Tibial artery (tissue), 4 donors: Measurements from ENCODE around the gene ANAPC13.
A peak's percentile ranks its signal among the peaks of the same experiment; 100 is the strongest.

Source experiments
- DNase-seq, 2 donors: peaks; one replicate each; pipeline ENCODE4 v3.0.0-alpha.2; 2019
- H3K27ac ChIP-seq, 2 donors: fragments of 200-600 bp; sonication (generic) in 1 of 2; 1 replicate in 1 of 2; 2 replicates in 1 of 2; pipeline ENCODE4 v1.5.1; 2018 to 2019; ENCODE audit warnings: mild to moderate bottlenecking in 1 of 2
- H3K27me3 ChIP-seq, 2 donors: fragments of 200-600 bp; sonication (generic) in 1 of 2; one replicate each; pipeline versions ENCODE4 v1.5.1 to v1.6.0; 2016 to 2019
- H3K36me3 ChIP-seq, 3 donors: fragments of 200-600 bp; sonication (generic) in 2 of 3; one replicate each; pipeline ENCODE4 v1.5.1; 2016 to 2019; ENCODE audit warnings: mild to moderate bottlenecking in 2 of 3
- H3K4me1 ChIP-seq, 4 donors: fragments of 200-600 bp; sonication (generic) in 2 of 4; 1 replicate in 3 of 4; 2 replicates in 1 of 4; pipeline ENCODE4 v1.5.1; 2016 to 2019
- H3K4me3 ChIP-seq, 2 donors: fragments of 200-600 bp; sonication (generic) in 1 of 2; 1 replicate in 1 of 2; 2 replicates in 1 of 2; pipeline ENCODE4 v1.5.1; 2018 to 2019; ENCODE audit warnings: mild to moderate bottlenecking in 2 of 2
- H3K9me3 ChIP-seq, 3 donors: fragments of 200-600 bp; sonication (generic) in 1 of 3; one replicate each; pipeline ENCODE4 v1.5.1; 2016 to 2019
- intact Hi-C: fragments of 100-400 bp; cut with DNase I; formaldehyde crosslinking; loops from one replicate; pipeline ENCODE4 v1.15.0; 2023; ENCODE audit warnings: low total_unique reads
- TF ChIP-seq, protein P1 (sequence below), 2 experiments: fragments of 200-600 bp in 1 of 2; fragments of 450-650 bp in 1 of 2; IDR thresholded peaks; one replicate each; pipeline ENCODE4 v1.5.1; 2017 to 2019; ENCODE audit warnings: antibody characterized with exemption in 2 of 2, mild to moderate bottlenecking in 1 of 2, moderate library complexity in 1 of 2

The ANAPC13 gene

DNA sequence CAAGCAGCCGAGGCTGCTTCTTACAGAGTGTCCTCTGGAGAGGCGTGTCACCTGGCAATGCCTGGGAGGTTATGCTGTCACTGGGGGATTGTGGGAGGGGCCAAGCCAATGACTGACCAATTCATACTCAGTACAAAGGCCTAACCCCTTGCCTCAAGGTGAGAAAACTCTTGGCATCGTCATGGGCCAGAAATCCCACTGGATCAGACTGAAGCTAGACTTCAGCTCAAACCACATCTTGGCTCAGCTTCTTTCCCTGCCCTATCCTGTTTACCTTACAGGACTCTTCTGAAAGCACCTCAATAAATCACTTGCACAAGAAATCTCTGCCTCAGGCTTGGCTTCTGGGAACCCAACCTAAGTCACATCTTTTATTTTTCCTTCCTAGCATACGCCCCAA is 9.5 kb downstream of the ANAPC13 start:
- peaks cover 21 to 37% (median 33%) of the 10 kb centered on the region in 3 donors for H3K36me3 ChIP-seq
- no peak overlapping the region for H3K4me3 ChIP-seq
- no peaks in the 10 kb centered on the region for H3K27me3 ChIP-seq
- H3K27ac ChIP-seq: no peak overlapping the region
- TF ChIP-seq, protein P1, sequence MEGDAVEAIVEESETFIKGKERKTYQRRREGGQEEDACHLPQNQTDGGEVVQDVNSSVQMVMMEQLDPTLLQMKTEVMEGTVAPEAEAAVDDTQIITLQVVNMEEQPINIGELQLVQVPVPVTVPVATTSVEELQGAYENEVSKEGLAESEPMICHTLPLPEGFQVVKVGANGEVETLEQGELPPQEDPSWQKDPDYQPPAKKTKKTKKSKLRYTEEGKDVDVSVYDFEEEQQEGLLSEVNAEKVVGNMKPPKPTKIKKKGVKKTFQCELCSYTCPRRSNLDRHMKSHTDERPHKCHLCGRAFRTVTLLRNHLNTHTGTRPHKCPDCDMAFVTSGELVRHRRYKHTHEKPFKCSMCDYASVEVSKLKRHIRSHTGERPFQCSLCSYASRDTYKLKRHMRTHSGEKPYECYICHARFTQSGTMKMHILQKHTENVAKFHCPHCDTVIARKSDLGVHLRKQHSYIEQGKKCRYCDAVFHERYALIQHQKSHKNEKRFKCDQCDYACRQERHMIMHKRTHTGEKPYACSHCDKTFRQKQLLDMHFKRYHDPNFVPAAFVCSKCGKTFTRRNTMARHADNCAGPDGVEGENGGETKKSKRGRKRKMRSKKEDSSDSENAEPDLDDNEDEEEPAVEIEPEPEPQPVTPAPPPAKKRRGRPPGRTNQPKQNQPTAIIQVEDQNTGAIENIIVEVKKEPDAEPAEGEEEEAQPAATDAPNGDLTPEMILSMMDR (IDR thresholded peaks at IDR 0.05): no peak
- DNase-seq: no peak
- no peaks in the 10 kb centered on the region for H3K9me3 ChIP-seq
- intact Hi-C loops: loop anchor here (5.0 kb wide), 1 partner anchor 264 kb away; no protein-coding TSS in a partner anchor
- H3K4me1 ChIP-seq: peaks cover 0 to 9% (median 4%) of the 10 kb centered on the region in 4 donors

DNA sequence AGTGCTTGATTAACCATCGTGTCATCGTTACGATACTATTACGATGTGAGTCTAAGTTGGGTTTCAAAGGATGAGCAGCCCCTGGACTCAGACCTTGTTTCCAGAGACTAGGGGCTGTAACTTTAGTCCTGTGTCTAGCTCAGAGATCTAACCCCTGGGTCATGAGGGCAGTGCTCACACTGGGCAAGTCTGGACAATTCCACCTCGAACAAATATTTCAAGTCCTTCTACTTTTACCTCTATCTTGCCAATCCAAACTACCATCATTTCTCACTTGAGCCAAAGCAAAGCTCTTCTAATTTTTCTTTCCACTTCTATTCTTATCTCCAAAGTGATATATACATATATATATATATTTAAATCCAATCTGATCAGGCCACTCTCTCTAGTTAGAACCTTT is 10.8 kb downstream of the ANAPC13 start:
- H3K27ac ChIP-seq: no peak overlapping the region
- intact Hi-C loops: loop anchor here (2.0 to 5.0 kb wide), 3 partner anchors 98 to 263 kb away; no protein-coding TSS in a partner anchor

DNA sequence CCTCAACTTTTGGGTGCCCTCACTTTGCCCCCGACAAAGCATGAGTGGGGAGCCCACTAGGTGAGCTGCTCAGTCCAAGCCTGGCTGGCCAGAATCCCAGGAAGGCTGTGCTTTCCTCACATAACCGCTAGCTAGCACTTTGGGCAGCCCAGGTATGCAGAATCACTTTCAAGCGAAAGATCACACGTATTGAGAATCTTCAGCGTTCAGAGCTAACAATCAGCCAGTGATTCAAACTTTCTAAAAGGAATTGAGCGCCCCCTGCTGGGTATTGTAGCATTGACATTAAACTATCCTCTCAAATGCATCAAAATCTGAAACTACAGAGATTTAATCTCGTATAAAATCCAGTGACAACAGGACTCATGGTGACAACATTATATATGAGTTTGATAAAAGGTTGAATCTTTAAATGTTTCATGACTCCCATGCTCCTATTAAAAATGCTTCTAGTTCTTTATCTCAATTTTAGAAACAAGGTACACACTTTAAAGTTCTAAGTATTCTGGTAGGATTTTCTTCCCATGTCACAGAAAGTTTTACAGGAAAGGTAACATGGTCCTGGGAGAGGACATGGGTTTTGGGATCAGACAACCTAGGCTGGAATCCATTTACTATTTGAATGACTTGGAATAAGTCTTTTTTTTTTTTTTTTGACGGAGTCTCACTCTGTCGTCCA is 11.8 kb downstream of the ANAPC13 start:
- Histone ChIP-seq H3K4me3 (no peak overlapping the region), H3K9me3 (no peaks in the 10 kb centered on the region), H3K27me3 (no peaks in the 10 kb centered on the region), H3K27ac (no peak overlapping the region), H3K4me1 (peaks cover 0 to 9% (median 4%) of the 10 kb centered on the region in 4 donors), H3K36me3 (peaks cover 16 to 21% (median 21%) of the 10 kb centered on the region in 3 donors)
- intact Hi-C loops: loop anchor here (2.0 to 5.0 kb wide), 2 partner anchors 97 to 167 kb away; no protein-coding TSS in a partner anchor
- TF ChIP-seq, protein P1 (IDR thresholded peaks at IDR 0.05): peak; percentile 76 to 92
- DNase-seq: peak; percentile 78 to 82

More for the DNA sequence above, 10.8 kb downstream of the ANAPC13 start:
- DNase-seq: no peak
- Histone ChIP-seq H3K4me1 (peaks cover 0 to 9% (median 4%) of the 10 kb centered on the region in 4 donors), H3K9me3 (no peaks in the 10 kb centered on the region), H3K4me3 (no peak overlapping the region), H3K36me3 (peaks cover 16 to 24% (median 21%) of the 10 kb centered on the region in 3 donors), H3K27me3 (no peaks in the 10 kb centered on the region)
- TF ChIP-seq, protein P1 (IDR thresholded peaks at IDR 0.05): no peak

DNA sequence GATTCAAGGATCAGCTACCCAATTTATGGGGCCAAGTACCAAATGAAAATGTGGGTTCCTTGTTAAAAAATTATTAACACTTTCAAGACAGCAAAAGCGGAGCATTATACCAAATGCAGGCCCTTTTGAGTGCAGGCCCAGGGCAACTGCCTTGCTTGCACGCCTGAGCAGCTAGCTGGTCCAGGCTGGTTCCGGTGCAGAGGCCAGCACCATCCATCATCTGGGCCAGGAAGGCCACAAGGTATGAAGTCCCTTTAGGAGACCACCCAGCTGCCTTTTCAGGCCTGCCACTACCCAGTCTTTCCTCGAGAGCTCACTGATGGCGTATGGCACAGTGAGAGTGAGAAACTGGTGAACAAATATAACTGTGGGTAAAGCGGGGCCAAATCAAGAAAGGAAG is 13.0 kb downstream of the ANAPC13 start:
- TF ChIP-seq, protein P1 (IDR thresholded peaks at IDR 0.05): no peak
- intact Hi-C loops: loop anchor here (5.0 kb wide), 1 partner anchor 96 kb away; no protein-coding TSS in a partner anchor
- peaks cover 0 to 9% (median 4%) of the 10 kb centered on the region in 4 donors for H3K4me1 ChIP-seq
- no peak for DNase-seq
- H3K27ac ChIP-seq: no peak overlapping the region
- H3K4me3 ChIP-seq: no peak overlapping the region
- peaks cover 6 to 10% (median 9%) of the 10 kb centered on the region in 3 donors for H3K36me3 ChIP-seq
- H3K9me3 ChIP-seq: no peaks in the 10 kb centered on the region
- H3K27me3 ChIP-seq: no peaks in the 10 kb centered on the region

DNA sequence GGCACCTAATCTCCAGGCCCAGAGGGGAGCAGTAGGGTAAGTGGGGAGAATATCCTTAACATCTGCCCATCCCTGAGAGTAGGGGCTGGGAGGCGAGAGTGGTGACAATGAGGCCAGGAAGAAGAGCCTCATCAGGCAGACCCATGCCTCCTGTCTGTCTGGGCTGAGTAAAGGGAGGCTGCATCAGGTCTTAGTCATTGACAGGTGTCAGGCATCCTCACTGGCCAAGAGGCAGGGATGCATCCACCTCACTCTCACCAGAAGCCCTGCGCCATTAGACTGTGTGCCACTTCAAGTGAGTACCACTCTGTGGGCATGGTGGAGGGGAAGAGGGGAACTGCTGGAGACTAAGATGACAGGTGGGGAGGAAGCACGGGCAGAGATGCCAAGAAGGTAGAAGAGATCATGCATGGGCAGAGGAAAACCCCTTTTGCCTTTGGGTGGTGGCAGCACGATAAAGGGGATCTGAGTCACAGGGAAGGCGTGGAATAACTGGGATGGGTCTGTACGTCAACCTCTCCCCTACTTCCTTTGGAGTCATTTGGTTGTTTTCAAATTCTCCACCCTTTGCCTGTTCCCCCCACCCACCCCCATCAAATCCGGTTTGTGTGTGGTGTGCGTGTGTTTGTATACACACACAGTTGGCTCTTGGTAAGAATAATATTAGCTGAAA is 14.1 kb downstream of the ANAPC13 start:
- TF ChIP-seq, protein P1 (IDR thresholded peaks at IDR 0.05): no peak
- peaks cover 0 to 6% (median under 1%) of the 10 kb centered on the region in 3 donors for H3K36me3 ChIP-seq
- H3K4me1 ChIP-seq: peaks cover 0 to 16% (median 7%) of the 10 kb centered on the region in 4 donors
- DNase-seq: no peak
- H3K27me3 ChIP-seq: no peaks in the 10 kb centered on the region
- H3K4me3 ChIP-seq: no peak overlapping the region
- intact Hi-C loops: loop anchor here (5.0 kb wide), 1 partner anchor 94 kb away; no protein-coding TSS in a partner anchor
- no peak overlapping the region for H3K27ac ChIP-seq
- H3K9me3 ChIP-seq: no peaks in the 10 kb centered on the region
